Effector CD8-positive, alpha-beta T cell (primary cell): ENCODE results near the gene ANKRD36B.
"Not testable (repeated sequence)": the region's sequence is repeated elsewhere in the genome, so short reads cannot be mapped to it uniquely, and the experiment has no call there.

Source experiments
- DNase-seq: peaks from one replicate; lab custom pipeline; 2025; lab: John Stamatoyannopoulos, UW

The ANKRD36B gene

GRCh38 chr2:97549058-97549457 is 40.6 kb downstream of the ANKRD36B start:
- not testable (repeated sequence) for DNase-seq

- not testable (repeated sequence) for DNase-seq
These were observed 41.1 kb downstream of the ANKRD36B start for GRCh38 chr2:97548536-97548935.

- DNase-seq, result no peak
These were observed 43.0 kb downstream of the ANKRD36B start for GRCh38 chr2:97546711-97547110.

- not testable (repeated sequence) for DNase-seq
These were observed 44.8 kb downstream of the ANKRD36B start for GRCh38 chr2:97544911-97545310.

GRCh38 chr2:97525904-97526303 is 63.8 kb downstream of the ANKRD36B start:
- DNase-seq, result not testable (repeated sequence)

- DNase-seq, result not testable (repeated sequence)
These were observed 65.9 kb downstream of the ANKRD36B start for GRCh38 chr2:97523816-97524215.

GRCh38 chr2:97522916-97523555 is 66.6 kb downstream of the ANKRD36B start:
- not testable (repeated sequence) for DNase-seq

GRCh38 chr2:97495651-97496050 is 94.0 kb downstream of the ANKRD36B start:
- not testable (repeated sequence) for DNase-seq

- DNase-seq, result not testable (repeated sequence)
These were observed 99.5 kb downstream of the ANKRD36B start for GRCh38 chr2:97490141-97490540.
